ENCODE measurements around the gene AKR1E2. TPM values are rescaled to one million over a fixed set of nuclear protein-coding genes. Genes with fewer than 3 reads are reported as not detected.
A peak's percentile ranks its signal among the peaks of the same experiment; 100 is the strongest.

Gene AKR1E2
- 1 to 10 TPM; 4.5 to 6.5 TPM for total RNA-seq

DNA sequence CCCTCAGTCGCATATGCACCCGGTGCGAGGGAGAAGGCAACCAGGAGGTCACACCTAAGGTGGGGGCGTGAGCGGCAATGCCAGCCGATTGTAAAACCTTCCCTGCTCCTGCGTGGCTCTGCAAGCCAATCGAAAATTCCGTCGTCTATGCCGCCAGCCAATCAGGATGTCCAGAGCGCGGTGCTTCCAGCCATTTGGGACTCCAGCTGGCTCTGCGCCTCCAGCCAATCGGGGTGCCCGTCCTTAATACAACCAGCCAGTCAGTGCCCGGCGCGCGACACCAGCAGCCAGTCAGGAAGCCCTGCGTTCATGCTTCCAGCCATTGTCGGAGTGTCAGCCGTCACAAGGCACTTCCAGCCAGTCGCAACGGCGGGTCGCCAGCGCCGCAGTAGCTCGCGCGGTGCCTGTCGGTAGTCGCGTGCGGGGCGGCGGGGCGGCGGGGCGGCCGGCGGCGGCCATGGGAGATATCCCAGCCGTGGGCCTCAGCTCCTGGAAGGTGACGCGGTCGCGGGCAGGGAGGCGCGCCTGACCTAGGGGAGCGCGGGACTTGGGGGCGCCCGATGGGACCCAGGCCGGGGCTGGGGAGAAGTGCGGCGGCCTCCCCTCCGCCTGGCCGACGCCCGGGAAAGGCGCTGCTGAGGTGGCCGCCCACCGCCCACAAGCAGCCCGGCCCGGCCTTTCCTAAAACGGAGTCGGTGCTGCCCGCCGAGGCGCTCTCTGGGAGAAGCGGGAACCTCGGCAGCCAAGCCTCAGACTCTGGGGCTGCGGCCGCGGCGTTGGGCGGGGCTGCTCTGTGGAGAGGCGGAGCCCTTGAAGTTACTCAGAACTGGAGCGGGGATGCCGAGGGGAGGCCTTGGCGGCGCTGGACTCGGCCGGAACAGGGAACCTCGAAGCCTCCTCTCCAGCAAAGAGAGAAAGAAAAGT is at the start of gene AKR1E2:
Gene AKR1E2, plus strand, starts transcription at position 340 of the 924 bp plus-strand sequence. Its CDS starts 118 bp downstream, at position 458.
- Mint-ChIP-seq H3K4me1 (peaks cover 11% of the 10 kb centered on the region), H3K9me3 (no peaks in the 10 kb centered on the region), H3K27ac (peak within 1 kb of the TSS; percentile 71), H3K4me3 (peak within 1 kb of the TSS; percentile 83), H3K36me3 (peaks cover 1% of the 10 kb centered on the region), H3K27me3 (peaks cover 42% of the 10 kb centered on the region)
- POLR2A ChIA-PET, result interaction anchor here (0.7 to 1.5 kb wide), 3 partner anchors 10 to 12 kb away, joined by 3 to 7 read pairs (median 3); no protein-coding TSS in a partner anchor
- ATAC-seq (ENCODE audit: low read depth) (peak; percentile 96), DNase-seq (peak; percentile 78)

DNA sequence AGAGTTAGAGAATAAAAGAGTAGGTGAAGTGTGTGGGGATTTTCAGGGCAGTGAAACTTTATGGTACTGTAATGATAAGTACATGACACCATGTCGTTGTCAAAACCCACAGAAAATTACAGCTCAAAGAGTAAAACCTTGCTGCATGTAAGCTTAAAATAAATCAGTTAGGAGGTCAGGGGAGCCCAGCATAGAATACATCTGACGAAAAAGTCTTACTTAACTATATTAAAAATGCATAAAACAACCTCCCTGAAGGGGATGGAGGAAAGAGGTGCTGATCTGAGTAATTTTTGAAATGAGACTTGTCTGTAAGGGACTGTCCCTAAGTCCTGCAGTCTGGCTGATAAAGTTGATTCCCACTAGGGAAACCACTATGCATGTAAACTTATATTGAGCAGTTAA is 49.8 kb upstream of the AKR1E2 start:
- Mint-ChIP-seq H3K4me3 (no peak overlapping the region), H3K27me3 (peaks cover 26% of the 10 kb centered on the region)
- POLR2A ChIA-PET, result no interaction called here

DNA sequence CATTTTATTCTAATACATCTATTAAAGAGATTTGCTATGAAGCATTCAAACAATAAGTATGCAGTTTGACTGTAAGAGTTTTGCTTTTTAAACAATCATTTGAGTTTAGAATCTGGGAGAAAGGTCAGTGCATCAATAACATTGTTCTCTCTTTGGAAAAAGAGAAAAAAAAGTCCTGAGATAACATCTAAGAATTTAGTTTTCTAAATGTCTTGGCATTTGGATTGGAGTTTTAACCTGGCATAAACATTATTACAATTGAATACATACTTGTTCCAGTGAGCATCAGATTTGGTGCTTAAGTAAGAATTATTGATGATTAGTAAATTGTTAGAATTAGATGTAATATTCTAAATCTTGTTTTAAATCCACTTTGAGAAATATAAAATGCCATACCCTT is 47.2 kb upstream of the AKR1E2 start:
- Mint-ChIP-seq H3K4me3 (no peak overlapping the region), H3K27ac (no peak overlapping the region), H3K4me1 (no peaks in the 10 kb centered on the region), H3K36me3 (no peaks in the 10 kb centered on the region), H3K9me3 (no peaks in the 10 kb centered on the region), H3K27me3 (peaks cover 29% of the 10 kb centered on the region)
- POLR2A ChIA-PET, result no interaction called here
- ATAC-seq (ENCODE audit: low read depth) (no peak), DNase-seq (no peak)

More for the DNA sequence above, 49.8 kb upstream of the AKR1E2 start:
- no peaks in the 10 kb centered on the region for H3K4me1 Mint-ChIP-seq
- DNase-seq (no peak), ATAC-seq (ENCODE audit: low read depth) (no peak)
- no peak overlapping the region for H3K27ac Mint-ChIP-seq
- no peaks in the 10 kb centered on the region for H3K9me3 Mint-ChIP-seq
- H3K36me3 Mint-ChIP-seq, result no peaks in the 10 kb centered on the region

DNA sequence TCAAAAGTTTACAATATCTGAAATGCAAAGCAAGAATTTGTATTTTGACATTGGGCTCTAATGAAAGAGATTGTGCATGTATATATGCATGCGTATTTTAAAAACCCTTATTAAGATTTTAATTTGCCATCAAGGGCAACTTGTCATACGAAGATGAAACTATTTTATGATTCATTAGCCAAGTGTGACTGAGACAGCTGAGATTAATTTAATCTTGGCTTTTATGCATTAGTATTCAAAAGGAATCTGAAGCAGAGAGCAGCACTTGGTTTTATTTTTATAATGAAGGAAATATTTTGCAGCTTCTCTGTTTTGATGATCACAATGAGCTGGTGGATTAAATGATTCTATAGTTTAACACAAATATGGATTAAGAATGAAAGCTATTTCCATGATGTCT is 45.9 kb upstream of the AKR1E2 start:
- Mint-ChIP-seq H3K36me3 (no peaks in the 10 kb centered on the region), H3K4me3 (no peak overlapping the region), H3K27ac (no peak overlapping the region), H3K9me3 (no peaks in the 10 kb centered on the region), H3K27me3 (peaks cover 26% of the 10 kb centered on the region), H3K4me1 (no peaks in the 10 kb centered on the region)
- POLR2A ChIA-PET, result no interaction called here
- DNase-seq, result no peak
- no peak for ATAC-seq (ENCODE audit: low read depth)

DNA sequence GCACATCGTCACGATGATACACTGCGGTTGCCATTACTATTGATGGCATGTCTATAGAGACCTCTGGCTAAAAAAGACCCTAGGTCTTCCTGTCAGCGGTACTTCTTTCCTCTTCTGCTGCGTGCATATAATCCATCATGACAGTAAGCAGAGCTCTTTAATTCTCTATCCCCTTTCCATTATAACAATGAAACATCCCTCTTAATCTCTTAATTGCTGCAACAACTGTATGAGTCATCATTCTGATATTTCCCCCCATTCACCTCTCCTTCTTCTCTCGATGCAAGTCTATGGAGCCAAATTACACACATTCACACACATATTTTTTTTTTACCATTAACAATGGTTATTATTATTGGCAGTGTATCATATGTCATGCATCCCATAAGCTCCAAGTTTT is 45.2 kb upstream of the AKR1E2 start:
- H3K27me3 Mint-ChIP-seq, result peaks cover 31% of the 10 kb centered on the region
- DNase-seq (no peak), ATAC-seq (ENCODE audit: low read depth) (no peak)
- no peaks in the 10 kb centered on the region for H3K36me3 Mint-ChIP-seq
- H3K4me3 Mint-ChIP-seq, result no peak overlapping the region
- H3K4me1 Mint-ChIP-seq, result no peaks in the 10 kb centered on the region
- H3K9me3 Mint-ChIP-seq, result no peaks in the 10 kb centered on the region
- POLR2A ChIA-PET, result no interaction called here
- no peak overlapping the region for H3K27ac Mint-ChIP-seq

DNA sequence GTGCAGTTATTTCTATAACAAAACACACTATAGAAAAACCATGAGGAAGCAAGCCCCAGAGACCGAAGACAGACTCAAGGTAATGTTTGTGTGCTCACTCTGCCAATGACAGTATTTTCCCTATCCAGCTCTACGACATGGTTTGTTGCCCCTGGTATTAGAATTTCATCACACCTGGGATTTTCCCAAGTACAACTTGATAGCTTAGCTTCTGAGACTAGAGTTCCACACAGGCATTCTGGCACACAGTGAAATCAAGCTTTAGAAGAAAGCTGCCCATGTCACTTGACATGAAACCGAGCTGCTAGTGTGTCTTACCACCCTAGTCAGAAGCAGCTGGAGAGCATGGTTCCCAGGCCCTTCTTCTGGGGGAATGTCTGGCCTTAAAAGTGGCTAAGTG is 44.1 kb upstream of the AKR1E2 start:
- no peak for ATAC-seq (ENCODE audit: low read depth)
- Mint-ChIP-seq H3K4me3 (no peak overlapping the region), H3K27me3 (peaks cover 36% of the 10 kb centered on the region), H3K9me3 (no peaks in the 10 kb centered on the region), H3K27ac (no peak overlapping the region), H3K4me1 (no peaks in the 10 kb centered on the region), H3K36me3 (no peaks in the 10 kb centered on the region)
- DNase-seq, result no peak
- POLR2A ChIA-PET, result no interaction called here

DNA sequence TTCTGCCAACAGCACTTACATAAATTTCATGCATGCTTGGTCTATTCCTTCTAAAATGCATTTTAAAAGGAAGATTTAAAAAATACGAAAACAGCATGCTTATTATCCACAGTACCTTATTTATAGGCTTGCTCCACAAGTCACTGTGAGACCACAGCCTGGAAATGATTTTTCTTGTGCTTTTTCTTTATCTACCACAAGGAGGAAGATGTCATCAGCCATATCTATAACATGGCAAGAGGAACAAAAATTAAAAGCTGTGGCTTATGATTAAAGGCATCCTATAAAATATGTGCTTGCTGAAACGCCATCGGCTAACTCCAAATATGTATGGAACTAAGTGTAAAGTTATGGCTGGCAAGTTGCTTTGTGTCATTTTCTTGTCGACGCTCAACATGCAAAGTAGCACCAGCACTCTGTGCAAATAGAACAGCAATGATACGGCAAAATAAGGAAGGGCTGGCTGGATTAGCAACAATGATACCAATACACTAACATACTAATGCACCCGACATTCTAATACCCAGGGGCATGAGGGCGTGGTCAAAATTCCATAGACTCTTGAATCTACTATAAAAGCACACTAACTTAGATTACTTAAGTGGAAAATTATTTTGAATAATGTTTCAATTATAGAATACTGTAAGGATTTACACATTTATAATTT is 41.2 kb upstream of the AKR1E2 start:
- Mint-ChIP-seq H3K9me3 (no peaks in the 10 kb centered on the region), H3K27ac (no peak overlapping the region), H3K4me3 (no peak overlapping the region), H3K4me1 (no peaks in the 10 kb centered on the region), H3K27me3 (peaks cover 42% of the 10 kb centered on the region), H3K36me3 (no peaks in the 10 kb centered on the region)
- DNase-seq (no peak), ATAC-seq (ENCODE audit: low read depth) (no peak)
- POLR2A ChIA-PET, result no interaction called here

DNA sequence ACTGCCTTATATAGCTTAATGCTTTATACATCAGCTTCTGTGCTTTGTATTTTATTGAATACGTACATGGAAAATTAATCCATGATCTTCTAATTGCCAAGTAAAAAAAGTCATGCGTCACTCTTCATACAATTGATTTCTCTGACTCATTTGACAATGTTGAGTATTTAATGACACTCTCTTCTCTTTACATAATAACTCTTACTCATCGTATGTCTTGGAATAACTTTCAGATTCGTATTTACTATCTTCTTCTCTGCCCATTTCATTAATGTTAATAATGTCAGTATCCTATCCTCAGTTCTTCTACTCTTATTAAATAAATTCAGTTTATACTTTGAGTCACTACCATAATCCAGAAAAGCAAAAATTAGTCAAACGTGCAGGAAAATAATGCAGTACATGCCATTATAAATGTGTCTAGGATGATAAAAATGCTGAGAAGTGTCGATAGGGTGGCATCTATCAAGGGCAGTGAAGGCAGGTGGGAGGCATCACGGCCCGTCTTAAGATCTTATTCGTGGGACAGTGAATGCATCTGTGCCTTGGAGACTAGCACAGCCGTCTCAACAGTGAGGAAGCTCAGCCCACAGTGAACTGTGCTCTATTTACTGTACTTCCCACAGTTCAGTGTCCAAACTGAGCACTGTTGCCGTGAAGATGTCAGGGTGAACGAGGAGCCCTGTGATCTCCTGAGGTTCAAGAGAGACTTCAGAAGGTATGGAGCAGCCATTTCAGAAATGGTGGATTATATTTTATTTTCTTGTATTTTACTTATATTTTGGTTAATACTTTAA is 39.8 kb upstream of the AKR1E2 start:
- POLR2A ChIA-PET, result no interaction called here
- no peak overlapping the region for H3K4me3 Mint-ChIP-seq
- no peak for ATAC-seq (ENCODE audit: low read depth)
- H3K36me3 Mint-ChIP-seq, result no peaks in the 10 kb centered on the region
- no peaks in the 10 kb centered on the region for H3K4me1 Mint-ChIP-seq
- H3K27ac Mint-ChIP-seq, result no peak overlapping the region
- no peaks in the 10 kb centered on the region for H3K9me3 Mint-ChIP-seq
- H3K27me3 Mint-ChIP-seq, result peaks cover 42% of the 10 kb centered on the region
- no peak for DNase-seq

DNA sequence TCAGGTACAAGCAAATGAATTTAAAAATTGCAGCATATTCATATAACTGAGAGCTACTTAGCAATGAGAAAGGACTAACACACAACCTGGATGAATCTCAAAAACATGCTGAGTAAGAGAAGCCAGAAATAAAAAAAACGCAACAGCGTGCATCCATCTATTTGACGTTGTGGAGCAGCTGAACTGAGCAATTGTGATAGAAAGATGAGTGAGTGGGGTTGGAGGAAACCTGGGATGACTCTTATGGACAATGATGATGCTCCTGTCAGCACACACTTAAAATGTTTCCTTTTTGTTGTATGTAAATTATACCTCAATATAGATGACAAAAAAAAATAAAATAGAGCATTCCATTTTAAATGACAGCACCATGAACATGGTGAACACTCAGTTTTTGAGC is 36.0 kb upstream of the AKR1E2 start:
- no peaks in the 10 kb centered on the region for H3K4me1 Mint-ChIP-seq
- no peak for DNase-seq
- no peak for ATAC-seq (ENCODE audit: low read depth)
- POLR2A ChIA-PET, result no interaction called here
- H3K36me3 Mint-ChIP-seq, result no peaks in the 10 kb centered on the region
- no peak overlapping the region for H3K4me3 Mint-ChIP-seq
- H3K27me3 Mint-ChIP-seq, result peaks cover 31% of the 10 kb centered on the region
- H3K9me3 Mint-ChIP-seq, result no peaks in the 10 kb centered on the region
- no peak overlapping the region for H3K27ac Mint-ChIP-seq

DNA sequence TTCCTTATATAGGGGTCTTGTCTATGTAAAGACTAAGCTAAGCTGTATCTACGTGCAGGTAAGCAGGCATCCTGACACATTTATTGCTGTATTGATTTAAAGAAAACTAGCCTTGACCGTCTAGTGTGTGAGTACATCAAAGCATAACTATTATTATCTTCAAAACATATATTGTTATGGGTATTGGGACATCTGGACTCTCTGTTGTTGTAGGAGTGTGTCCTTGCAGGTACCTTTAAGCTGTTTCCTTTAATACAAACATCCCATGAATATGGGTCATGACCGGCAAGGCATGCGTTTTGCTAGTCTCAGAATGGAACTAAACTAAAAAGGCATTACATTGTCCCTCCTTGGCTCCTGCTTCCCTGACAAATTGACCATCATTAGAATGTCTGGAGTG is 35.1 kb upstream of the AKR1E2 start:
- POLR2A ChIA-PET, result no interaction called here
- no peak overlapping the region for H3K4me3 Mint-ChIP-seq
- H3K4me1 Mint-ChIP-seq, result no peaks in the 10 kb centered on the region
- no peaks in the 10 kb centered on the region for H3K9me3 Mint-ChIP-seq
- peaks cover 26% of the 10 kb centered on the region for H3K27me3 Mint-ChIP-seq
- H3K27ac Mint-ChIP-seq, result no peak overlapping the region
- ATAC-seq (ENCODE audit: low read depth) (no peak), DNase-seq (no peak)
- no peaks in the 10 kb centered on the region for H3K36me3 Mint-ChIP-seq

DNA sequence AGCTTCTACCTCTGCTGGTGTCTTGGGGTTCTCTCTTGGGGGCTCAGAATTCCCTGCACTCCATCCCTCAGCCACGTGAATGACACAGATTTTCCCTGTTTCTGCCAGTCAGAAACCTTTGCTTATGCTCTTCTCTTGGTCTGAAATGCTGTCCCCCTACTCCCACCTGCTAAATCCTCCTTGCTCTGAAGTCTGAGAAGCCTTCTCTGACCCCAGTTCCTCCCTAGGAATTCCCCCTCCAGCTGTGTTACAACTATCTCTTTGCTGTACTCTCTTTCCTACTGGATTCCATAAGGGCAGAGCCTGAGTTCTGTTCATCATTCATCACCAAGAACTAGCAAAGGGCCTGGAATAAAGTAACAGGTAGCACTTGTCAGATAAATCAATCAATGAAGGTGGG is 33.6 kb upstream of the AKR1E2 start:
- POLR2A ChIA-PET, result no interaction called here
- H3K27me3 Mint-ChIP-seq, result peaks cover 19% of the 10 kb centered on the region

DNA sequence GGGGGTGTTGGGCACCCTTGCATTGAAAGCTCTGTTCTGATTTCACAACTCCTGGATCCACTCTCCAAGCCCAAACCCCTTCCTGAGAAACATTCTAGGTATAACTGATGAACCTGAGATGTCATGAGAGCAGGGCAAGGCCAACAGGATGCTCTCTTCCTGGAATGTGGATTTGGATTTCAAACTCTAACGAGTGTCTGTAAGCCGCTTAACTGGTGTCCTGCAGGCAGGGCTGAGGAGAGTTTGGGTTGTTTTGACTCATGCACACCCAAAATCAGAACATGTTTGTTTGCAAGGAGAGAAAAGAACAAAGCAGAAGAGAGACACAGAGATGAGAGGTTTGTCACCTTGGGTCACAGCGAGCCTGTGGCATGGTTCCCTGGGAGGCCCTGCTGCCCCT is 24.6 kb upstream of the AKR1E2 start:
- no peaks in the 10 kb centered on the region for H3K4me1 Mint-ChIP-seq
- POLR2A ChIA-PET, result no interaction called here
- H3K36me3 Mint-ChIP-seq, result no peaks in the 10 kb centered on the region
- no peaks in the 10 kb centered on the region for H3K9me3 Mint-ChIP-seq
- DNase-seq (no peak), ATAC-seq (ENCODE audit: low read depth) (no peak)
- H3K27me3 Mint-ChIP-seq, result peaks cover 14% of the 10 kb centered on the region
- no peak overlapping the region for H3K4me3 Mint-ChIP-seq
- no peak overlapping the region for H3K27ac Mint-ChIP-seq

More for the DNA sequence above, 33.6 kb upstream of the AKR1E2 start:
- Mint-ChIP-seq H3K4me3 (no peak overlapping the region), H3K4me1 (no peaks in the 10 kb centered on the region), H3K36me3 (no peaks in the 10 kb centered on the region), H3K27ac (no peak overlapping the region), H3K9me3 (no peaks in the 10 kb centered on the region)
- DNase-seq (no peak), ATAC-seq (ENCODE audit: low read depth) (no peak)

DNA sequence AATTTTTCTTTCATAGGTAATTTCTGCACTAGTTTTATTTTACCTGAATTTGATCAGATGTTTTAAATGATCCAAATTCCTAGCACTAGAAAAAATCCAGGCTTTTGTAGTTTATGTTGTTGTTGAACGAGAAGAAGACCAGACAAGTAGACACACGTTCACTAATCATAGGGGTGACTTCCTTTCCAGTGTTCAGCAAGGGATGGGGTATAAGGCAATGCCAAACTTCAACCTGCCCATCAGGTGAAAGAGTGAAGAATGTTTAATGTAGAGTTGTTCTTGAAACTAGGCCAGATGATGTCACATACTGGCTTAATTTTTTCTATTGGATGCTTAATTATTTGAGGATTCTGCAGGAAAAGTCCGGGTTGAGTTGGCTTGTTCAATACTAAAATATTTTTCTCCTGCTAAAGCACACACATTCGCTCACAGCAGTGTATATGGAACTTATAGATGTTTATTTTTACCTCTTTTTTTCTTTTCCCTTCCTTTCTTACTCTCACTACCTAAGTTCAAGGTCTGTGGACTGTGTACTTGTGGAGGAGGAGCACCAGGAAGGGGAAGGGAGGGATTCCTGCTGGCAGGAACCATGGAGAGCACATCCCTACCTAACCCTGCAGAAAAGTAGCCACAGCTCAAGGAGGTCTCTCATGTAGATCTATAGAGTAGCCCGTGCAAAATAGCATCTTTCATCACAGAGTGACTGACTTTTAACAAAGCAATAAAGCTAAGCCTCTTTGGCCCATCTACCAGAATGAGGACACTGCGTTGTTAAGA is 23.1 kb upstream of the AKR1E2 start:
- POLR2A ChIA-PET, result no interaction called here
- no peak overlapping the region for H3K27ac Mint-ChIP-seq
- H3K4me1 Mint-ChIP-seq, result no peaks in the 10 kb centered on the region
- no peak for DNase-seq
- H3K27me3 Mint-ChIP-seq, result peaks cover 14% of the 10 kb centered on the region
- ATAC-seq (ENCODE audit: low read depth), result no peak
- H3K4me3 Mint-ChIP-seq, result no peak overlapping the region
- no peaks in the 10 kb centered on the region for H3K9me3 Mint-ChIP-seq
- no peaks in the 10 kb centered on the region for H3K36me3 Mint-ChIP-seq

Data from activated naive CD8-positive, alpha-beta T cell treated with anti-CD3 and anti-CD28 coated beads, Interleukin-2, amount 10 ng/mL, durations not matched to agents 7 days and 5 days (primary cell).